OCI-LY3 (cell line): ENCODE measurements around the gene ELMO1.

ENCODE experiments used
- H2AFZ ChIP-seq: fragments of 200-600, 300-600 bp; shearing (Covaris generic); 2 replicates; pipeline ENCODE4 v1.6.0; 2014; ENCODE audit warnings: antibody characterized with exemption, low read depth, low read length
- H3K27ac ChIP-seq: fragments of 200-600, 300-600 bp; sonication (generic); 2 replicates; pipeline ENCODE4 v1.5.1; 2014; ENCODE audit warnings: mild to moderate bottlenecking, low read length, moderate library complexity, mixed read lengths
- H3K27me3 ChIP-seq: fragments of 200-600, 300-600 bp; sonication (generic); 2 replicates; pipeline ENCODE4 v1.6.1; 2014; ENCODE audit warnings: low read depth, low read length, mixed read lengths
- H3K36me3 ChIP-seq: fragments of 200-600, 300-600 bp; sonication (generic); replicated peaks from 2 replicates; pipeline ENCODE3; 2014; ENCODE audit warnings: low read depth, low read length, mixed read lengths
- H3K4me1 ChIP-seq: fragments of 300-600, 200-600 bp; sonication (generic); 2 replicates; pipeline ENCODE4 v1.6.1; 2014; ENCODE audit warnings: low read length, mixed read lengths
- H3K4me2 ChIP-seq: fragments of 200-600, 300-600 bp; sonication (generic); 2 replicates; pipeline ENCODE4 v1.6.1; 2014; ENCODE audit warnings: low read length, mixed read lengths
- H3K4me3 ChIP-seq: fragments of 300-600, 200-600 bp; sonication (generic); 2 replicates; pipeline ENCODE4 v1.5.1; 2014; ENCODE audit warnings: antibody characterized with exemption, mild to moderate bottlenecking, low read length, moderate library complexity
- H3K79me2 ChIP-seq: fragments of 300-600, 200-600 bp; shearing (Covaris generic); 2 replicates; pipeline ENCODE4 v1.6.1; 2014; ENCODE audit warnings: mild to moderate bottlenecking, low read length, mixed read lengths
- H3K9ac ChIP-seq: fragments of 300-600, 200-600 bp; shearing (Covaris generic); 2 replicates; pipeline ENCODE4 v1.6.0; 2014; ENCODE audit warnings: mild to moderate bottlenecking, low read length, moderate library complexity
- H3K9me3 ChIP-seq: fragments of 200-600, 300-600 bp; shearing (Covaris generic); 2 replicates; pipeline ENCODE4 v1.6.1; 2014; ENCODE audit warnings: low read length, mixed read lengths; ENCODE audit not compliant: insufficient read depth
- H4K20me1 ChIP-seq: fragments of 200-600, 300-600 bp; sonication (generic); 2 replicates; pipeline ENCODE4 v1.6.1; 2016; ENCODE audit warnings: low read length, mixed read lengths; ENCODE audit not compliant: insufficient read depth
- EZH2phosphoT487 ChIP-seq: fragments of 200-600 bp; shearing (Covaris generic); IDR thresholded peaks from 2 replicates; pipeline ENCODE4 v1.6.1; 2018; ENCODE audit warnings: antibody characterized with exemption, mixed run types, low read depth
- TF ChIP-seq, protein P1 (sequence below): fragments of 200-600, 300-600 bp; sonication (generic); IDR thresholded peaks from 2 replicates; pipeline ENCODE4 v1.5.1; 2014; ENCODE audit warnings: antibody characterized with exemption, low read length, low read depth

ELMO1 gene

DNA sequence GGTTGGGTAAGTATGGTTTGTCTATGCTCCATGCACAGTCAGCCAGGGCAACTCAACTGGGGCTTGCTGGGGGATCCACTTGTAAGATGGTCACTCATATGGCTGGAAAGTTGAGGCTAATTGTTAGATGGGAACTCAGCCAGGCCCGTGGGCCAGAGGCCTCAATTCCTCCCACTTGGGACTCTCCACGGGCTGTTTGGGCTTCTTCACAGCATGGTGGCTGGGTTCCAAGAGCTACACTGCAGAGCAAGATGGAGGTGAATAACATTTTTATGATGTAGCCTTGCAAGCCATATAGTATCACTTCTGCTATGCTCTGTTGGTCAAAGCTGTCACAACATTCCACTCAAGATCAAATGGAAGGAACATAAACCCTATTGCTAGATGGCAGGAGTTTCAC is 39.2 kb downstream of the ELMO1 start:
- no peak for TF ChIP-seq EZH2phosphoT487
- TF ChIP-seq, protein P1, sequence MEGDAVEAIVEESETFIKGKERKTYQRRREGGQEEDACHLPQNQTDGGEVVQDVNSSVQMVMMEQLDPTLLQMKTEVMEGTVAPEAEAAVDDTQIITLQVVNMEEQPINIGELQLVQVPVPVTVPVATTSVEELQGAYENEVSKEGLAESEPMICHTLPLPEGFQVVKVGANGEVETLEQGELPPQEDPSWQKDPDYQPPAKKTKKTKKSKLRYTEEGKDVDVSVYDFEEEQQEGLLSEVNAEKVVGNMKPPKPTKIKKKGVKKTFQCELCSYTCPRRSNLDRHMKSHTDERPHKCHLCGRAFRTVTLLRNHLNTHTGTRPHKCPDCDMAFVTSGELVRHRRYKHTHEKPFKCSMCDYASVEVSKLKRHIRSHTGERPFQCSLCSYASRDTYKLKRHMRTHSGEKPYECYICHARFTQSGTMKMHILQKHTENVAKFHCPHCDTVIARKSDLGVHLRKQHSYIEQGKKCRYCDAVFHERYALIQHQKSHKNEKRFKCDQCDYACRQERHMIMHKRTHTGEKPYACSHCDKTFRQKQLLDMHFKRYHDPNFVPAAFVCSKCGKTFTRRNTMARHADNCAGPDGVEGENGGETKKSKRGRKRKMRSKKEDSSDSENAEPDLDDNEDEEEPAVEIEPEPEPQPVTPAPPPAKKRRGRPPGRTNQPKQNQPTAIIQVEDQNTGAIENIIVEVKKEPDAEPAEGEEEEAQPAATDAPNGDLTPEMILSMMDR = no peak
- Histone ChIP-seq H2AFZ (peak overlapping the region; percentile 47), H3K4me1 (peaks cover 40% of the 10 kb centered on the region), H3K4me3 (peak overlapping the region; percentile 74), H3K27ac (no peak overlapping the region), H3K79me2 (no peaks in the 10 kb centered on the region), H3K36me3 (no peaks in the 10 kb centered on the region), H4K20me1 (no peaks in the 10 kb centered on the region), H3K9ac (no peak overlapping the region), H3K27me3 (no peaks in the 10 kb centered on the region), H3K4me2 (peak overlapping the region; percentile 88), H3K9me3 (no peaks in the 10 kb centered on the region)

DNA sequence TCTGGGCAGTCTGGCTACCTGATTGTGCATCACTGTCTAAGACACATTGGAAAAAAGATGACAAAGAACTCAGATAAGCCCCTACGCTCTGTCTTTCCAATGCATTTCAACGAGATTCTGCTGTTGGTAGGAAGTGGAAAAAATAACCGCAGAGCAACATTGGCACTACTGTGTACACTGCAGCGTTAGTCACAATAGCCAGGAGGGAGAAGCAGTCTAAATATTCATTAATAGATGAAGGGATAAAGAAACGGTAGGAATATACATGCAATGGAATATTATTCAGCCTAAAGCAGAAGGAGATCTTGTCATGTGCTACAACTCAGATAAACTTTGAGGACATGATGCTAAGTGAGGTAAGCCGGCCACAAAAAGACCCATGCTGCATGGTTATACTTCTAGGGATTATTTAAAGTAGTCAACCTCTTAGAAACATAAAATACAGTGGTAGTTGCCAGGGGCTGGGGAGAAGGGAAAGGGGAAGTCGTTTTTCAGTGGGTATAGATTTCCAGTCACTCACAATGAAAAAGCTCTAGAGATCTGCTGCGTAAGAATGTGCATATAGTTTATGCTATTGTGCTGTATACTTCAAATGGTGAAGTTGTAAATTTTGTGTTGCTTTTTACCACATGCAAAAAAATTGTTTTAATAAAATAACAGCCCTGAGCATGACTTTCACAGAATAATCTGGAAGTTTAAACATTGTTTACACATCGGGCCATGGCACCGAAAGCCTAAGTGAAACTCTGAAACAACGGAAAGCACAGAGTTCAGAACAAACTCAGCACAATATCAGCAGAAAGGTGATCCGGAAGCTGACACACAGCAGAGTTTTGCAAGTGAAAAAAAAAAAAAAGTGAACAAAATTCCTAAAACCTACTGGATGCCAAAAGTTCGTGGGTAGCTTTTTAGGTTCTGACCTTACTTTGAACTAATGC is 40.1 kb downstream of the ELMO1 start:
- Histone ChIP-seq H3K27ac (no peak overlapping the region), H2AFZ (peak overlapping the region; percentile 47), H3K36me3 (no peaks in the 10 kb centered on the region), H3K4me2 (peak overlapping the region; percentile 88), H3K4me3 (peak overlapping the region; percentile 74), H3K9me3 (no peaks in the 10 kb centered on the region), H3K79me2 (no peaks in the 10 kb centered on the region), H3K4me1 (peaks cover 40% of the 10 kb centered on the region), H3K9ac (peak overlapping the region; percentile 35), H4K20me1 (no peaks in the 10 kb centered on the region), H3K27me3 (no peaks in the 10 kb centered on the region)
- no peak for TF ChIP-seq EZH2phosphoT487
- TF ChIP-seq, protein P1 = no peak

DNA sequence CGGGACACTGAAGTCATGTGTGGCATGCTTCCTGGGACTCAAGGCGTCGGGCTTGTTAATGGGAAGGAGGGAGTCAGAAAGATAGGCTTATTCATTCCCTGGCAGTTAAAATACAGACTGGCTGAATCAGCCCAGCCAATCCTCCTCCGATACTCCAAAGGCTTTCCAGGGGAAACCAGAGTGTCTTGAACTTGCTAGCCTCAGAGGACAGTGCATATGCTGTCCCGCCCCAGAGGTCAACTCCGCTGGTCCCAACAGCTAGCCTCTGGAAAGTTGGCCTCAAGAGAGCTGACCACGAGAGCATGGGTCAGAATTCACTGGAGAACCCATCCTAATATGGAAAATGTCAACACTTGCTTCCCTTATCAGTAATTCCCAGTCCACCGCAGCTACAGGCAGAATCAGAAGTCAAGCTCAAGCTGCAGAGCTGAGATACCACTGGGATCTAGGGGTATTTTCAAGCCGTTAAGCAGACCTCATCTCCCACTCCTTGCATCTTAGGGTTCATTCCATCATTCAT is 43.0 kb downstream of the ELMO1 start:
- Histone ChIP-seq H2AFZ (no peak overlapping the region), H3K4me3 (no peak overlapping the region), H3K9me3 (peaks cover 11% of the 10 kb centered on the region; the same call in 1 of the 2 replicates), H3K9ac (no peak overlapping the region), H3K27me3 (no peaks in the 10 kb centered on the region), H3K4me1 (peaks cover 27% of the 10 kb centered on the region), H3K79me2 (no peaks in the 10 kb centered on the region), H3K27ac (no peak overlapping the region), H4K20me1 (no peaks in the 10 kb centered on the region), H3K4me2 (no peak overlapping the region), H3K36me3 (peaks cover 2% of the 10 kb centered on the region)
- TF ChIP-seq EZH2phosphoT487 = no peak
- TF ChIP-seq, protein P1 = no peak

DNA sequence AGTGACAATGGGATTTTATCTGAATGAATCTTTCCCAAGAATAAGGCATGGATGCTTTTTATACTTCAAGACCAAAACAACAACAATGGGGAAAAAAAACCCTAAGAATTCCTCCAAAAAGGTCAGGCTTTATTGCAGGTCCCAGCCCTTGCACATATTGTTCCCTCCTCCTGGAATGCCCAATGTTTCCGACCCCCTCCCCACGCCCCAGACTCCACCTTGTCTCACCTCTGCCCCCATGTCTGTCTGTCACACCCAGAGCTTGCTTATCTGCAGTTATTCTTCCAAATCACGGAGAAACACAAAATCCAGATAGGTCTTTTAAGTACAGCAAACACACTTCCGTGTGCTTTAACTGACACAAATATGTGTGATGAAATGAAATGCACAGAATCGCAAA is 43.5 kb downstream of the ELMO1 start:
- Histone ChIP-seq H3K4me2 (no peak overlapping the region), H4K20me1 (no peaks in the 10 kb centered on the region), H3K9ac (no peak overlapping the region), H3K4me1 (peaks cover 21% of the 10 kb centered on the region), H3K27me3 (no peaks in the 10 kb centered on the region), H3K4me3 (no peak overlapping the region), H3K9me3 (peaks cover 11% of the 10 kb centered on the region; the same call in 1 of the 2 replicates), H2AFZ (no peak overlapping the region), H3K36me3 (peaks cover 2% of the 10 kb centered on the region), H3K27ac (no peak overlapping the region), H3K79me2 (no peaks in the 10 kb centered on the region)
- TF ChIP-seq, protein P1 = no peak
- no peak for TF ChIP-seq EZH2phosphoT487
